GM23248 (cell line): ENCODE results near the gene GNG10.

Experiments
- EZH2 ChIP-seq: fragments of 200-600 bp; sonication (generic); IDR thresholded peaks from 2 replicates; pipeline ENCODE4 v1.6.1; 2018; ENCODE audit warnings: antibody characterized with exemption, mild to moderate bottlenecking; ENCODE audit not compliant: insufficient read depth, poor library complexity, severe bottlenecking
- EZH2phosphoT487 ChIP-seq: fragments of 200-600 bp; sonication (generic); IDR thresholded peaks from 2 replicates; pipeline ENCODE4 v1.6.1; 2018; ENCODE audit warnings: antibody characterized with exemption, moderate library complexity, mild to moderate bottlenecking, low read depth; ENCODE audit not compliant: insufficient read depth

DNA sequence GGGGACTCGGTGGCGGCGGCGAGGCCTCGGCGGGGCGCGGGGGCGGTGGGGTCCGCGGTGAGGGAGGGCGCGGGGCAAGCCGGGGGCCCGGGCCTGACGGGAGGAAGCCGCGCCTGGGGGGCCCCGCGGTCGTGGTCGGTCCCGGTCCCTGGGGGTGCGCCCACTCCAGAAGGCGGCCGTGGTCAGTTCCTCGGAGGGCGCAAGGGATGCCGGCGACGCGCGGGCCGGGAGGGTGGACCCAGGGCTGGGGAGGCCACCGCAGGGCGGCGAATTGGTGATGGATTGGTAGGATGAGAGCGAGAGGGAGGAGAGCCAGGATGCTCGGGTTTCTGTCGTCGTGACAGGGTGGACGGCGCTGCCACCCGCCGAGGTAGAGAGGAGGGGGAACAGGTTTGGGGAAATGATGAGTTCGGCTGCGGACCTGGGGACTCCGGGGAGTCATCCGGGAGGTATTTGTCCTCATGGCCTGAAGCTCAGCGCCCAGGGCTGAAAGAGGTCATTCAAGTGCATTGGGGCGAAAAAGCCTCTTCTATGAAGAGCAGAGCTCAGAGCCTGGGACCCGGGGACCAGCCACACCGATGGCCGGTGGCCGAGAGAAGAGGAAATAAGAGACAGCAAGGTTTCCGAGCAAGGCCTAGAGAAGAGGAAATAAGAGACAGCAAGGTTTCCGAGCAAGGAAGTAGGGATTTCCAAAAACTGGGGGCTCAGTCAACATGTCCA lies 557 bp downstream of the GNG10 start:
- TF ChIP-seq EZH2: no peak
- no peak for TF ChIP-seq EZH2phosphoT487
